ENCODE data around the gene THSD4. TPM values are rescaled to one million over a fixed set of nuclear protein-coding genes. Genes with fewer than 3 reads are reported as not detected.

THSD4 gene
- total and polyA plus RNA-seq, 2 of the 4 experiments (the other 2 are of a cell fraction): 25.5 to 31.1 TPM

GRCh38 chr15:71434774-71435173 lies 319.5 kb downstream of the THSD4 start:
- no CpG with 5 or more reads among the region's 2 CpGs for WGBS, 2 experiments (ENCODE audit: extremely low coverage in 2 of 2, insufficient read length in 1 of 2)
- no peak overlapping the region for H2AK9ac ChIP-seq (replicated peaks; ENCODE audit: low read depth, low read length, poor library complexity)
- no peak overlapping the region for H3K4me2 ChIP-seq (ENCODE audit: low read depth, low read length)

More at GRCh38 chr15:71434774-71435173, 319.5 kb downstream of the THSD4 start:
- H4K8ac ChIP-seq (ENCODE audit: low read depth in 2 of 2, low read length in 2 of 2): no peak overlapping the region
- no peak overlapping the region for H2AK5ac ChIP-seq (ENCODE audit: low read depth, low read length)
- H2BK5ac ChIP-seq (ENCODE audit: low read depth, low read length, poor library complexity, severe bottlenecking): no peak overlapping the region
- DNase-seq (no peak), ATAC-seq (ENCODE audit: low read depth) (no peak)
- no peak overlapping the region for H3K4me3 ChIP-seq (ENCODE audit: insufficient read depth, low read depth, low read length)
- peaks cover 2% of the 10 kb centered on the region; the same call in 1 of the 2 replicates for H3K4me1 ChIP-seq (ENCODE audit: control insufficient read depth, insufficient read depth, low read length)
- no peak overlapping the region for H3K9ac ChIP-seq (ENCODE audit: low read depth, low read length)
- no peak overlapping the region for H3K56ac ChIP-seq (ENCODE audit: extremely low read depth, insufficient read depth, low read length)
- H3K27ac ChIP-seq (ENCODE audit: insufficient read depth, low read length): no peak overlapping the region
- no peaks in the 10 kb centered on the region for H3K27me3 ChIP-seq (ENCODE audit: control insufficient read depth, insufficient read depth, low read length)
- H2BK120ac ChIP-seq (ENCODE audit: low read depth, low read length): no peak overlapping the region
- H4K5ac ChIP-seq (ENCODE audit: low read depth, low read length): no peak overlapping the region
- H2BK20ac ChIP-seq (ENCODE audit: low read depth, low read length): no peak overlapping the region
- no peak overlapping the region for H2BK15ac ChIP-seq (ENCODE audit: low read depth, low read length)
- in situ Hi-C loops (cut with MboI; ENCODE audit: low sequenced_read_pairs): no loop called here
- no peak overlapping the region for H2AFZ ChIP-seq (replicated peaks; ENCODE audit: low read length, poor library complexity)
- ChIA-PET CTCF (interaction anchor here (0.8 to 1.5 kb wide), 3 partner anchors 9 to 55 kb away, joined by 4 to 6 read pairs (median 6); no protein-coding TSS in a partner anchor), POLR2A (ENCODE audit: unreplicated experiment) (no interaction called here)
- H3K79me1 ChIP-seq (ENCODE audit: low read depth in 1 of 2, low read length in 2 of 2): 0 out of 4 replicates have a peak, but pooled peaks cover 0 to 4% of the 10 kb centered on the region in 2 experiments
- H3K9me1 ChIP-seq (ENCODE audit: insufficient read depth, low read length): 0 out of 2 replicates have a peak, but pooled peaks cover 6% of the 10 kb centered on the region
- peaks cover 6% of the 10 kb centered on the region for H3K36me3 ChIP-seq (ENCODE audit: control insufficient read depth, insufficient read depth, low read length)
- no peak for TF ChIP-seq MXI1 (IDR thresholded peaks at IDR 0.05; ENCODE audit: borderline replicate concordance, low read depth, low read length)
- TF ChIP-seq MAFK (IDR thresholded peaks at IDR 0.05; ENCODE audit: low read depth, low read length): no peak
- TF ChIP-seq POLR2A (IDR thresholded peaks at IDR 0.05; ENCODE audit: low read depth, low read length): no peak
- no peak for TF ChIP-seq NFE2L2 (IDR thresholded peaks at IDR 0.05; ENCODE audit: low read depth, low read length)
- TF ChIP-seq USF2 (IDR thresholded peaks at IDR 0.05; ENCODE audit: low read depth, low read length): no peak
- no peak for TF ChIP-seq RFX5 (IDR thresholded peaks at IDR 0.05; ENCODE audit: low read depth, low read length)
- no peak for TF ChIP-seq CHD1 (IDR thresholded peaks at IDR 0.05; ENCODE audit: low read depth, low read length)
- no peak for TF ChIP-seq MAZ (IDR thresholded peaks at IDR 0.05; ENCODE audit: borderline replicate concordance, low read depth, low read length)
- no peak for TF ChIP-seq CTCF (conservative IDR thresholded peaks at IDR 0.05; ENCODE audit: low read depth, low read length)
- TF ChIP-seq CEBPB (IDR thresholded peaks at IDR 0.05; ENCODE audit: low read depth, low read length): no peak
- no peak for TF ChIP-seq BHLHE40 (IDR thresholded peaks at IDR 0.05; ENCODE audit: low read depth, low read length)
- no peak overlapping the region for H4K91ac ChIP-seq (ENCODE audit: insufficient read depth, low read depth, low read length)
- no peak overlapping the region for H3K14ac ChIP-seq (replicated peaks; ENCODE audit: low read depth, low read length)
- no TSS peak for BruUV-seq (replicated peaks)
- no peak overlapping the region for H3K18ac ChIP-seq (ENCODE audit: low read depth, low read length)
- dilution Hi-C loops (cut with HindIII; ENCODE audit: low sequenced_read_pairs, unreplicated experiment): no loop called here
- no peak overlapping the region for H3K4ac ChIP-seq (ENCODE audit: low read depth, low read length)
- no peak overlapping the region for H3K23ac ChIP-seq (ENCODE audit: low read depth, low read length)
- H4K20me1 ChIP-seq (ENCODE audit: insufficient read depth, low read length): no peaks in the 10 kb centered on the region
- peaks cover 3% of the 10 kb centered on the region; the same call in 1 of the 2 replicates for H3K9me3 ChIP-seq (ENCODE audit: control insufficient read depth, insufficient read depth, low read length)
- intact Hi-C loops (cut with micrococcal nuclease): no loop called here

Data from IMR-90 (cell line).